Stimulated activated CD8-positive, alpha-beta memory T cell treated with anti-CD3 and anti-CD28 coated beads, Interleukin-15, amount 100 ng/mL, for 48 hours (primary cell): ENCODE data around the gene GLRA3.
"Not testable (repeated sequence)": the region's sequence is repeated elsewhere in the genome, so short reads cannot be mapped to it uniquely, and the experiment has no call there.

Experiments used
- DNase-seq, 2 donors: peaks; one replicate each; pipeline ENCODE4 v3.0.0-alpha.2; 2020; ENCODE audit warnings: low read depth in 2 of 2

Gene GLRA3

DNA sequence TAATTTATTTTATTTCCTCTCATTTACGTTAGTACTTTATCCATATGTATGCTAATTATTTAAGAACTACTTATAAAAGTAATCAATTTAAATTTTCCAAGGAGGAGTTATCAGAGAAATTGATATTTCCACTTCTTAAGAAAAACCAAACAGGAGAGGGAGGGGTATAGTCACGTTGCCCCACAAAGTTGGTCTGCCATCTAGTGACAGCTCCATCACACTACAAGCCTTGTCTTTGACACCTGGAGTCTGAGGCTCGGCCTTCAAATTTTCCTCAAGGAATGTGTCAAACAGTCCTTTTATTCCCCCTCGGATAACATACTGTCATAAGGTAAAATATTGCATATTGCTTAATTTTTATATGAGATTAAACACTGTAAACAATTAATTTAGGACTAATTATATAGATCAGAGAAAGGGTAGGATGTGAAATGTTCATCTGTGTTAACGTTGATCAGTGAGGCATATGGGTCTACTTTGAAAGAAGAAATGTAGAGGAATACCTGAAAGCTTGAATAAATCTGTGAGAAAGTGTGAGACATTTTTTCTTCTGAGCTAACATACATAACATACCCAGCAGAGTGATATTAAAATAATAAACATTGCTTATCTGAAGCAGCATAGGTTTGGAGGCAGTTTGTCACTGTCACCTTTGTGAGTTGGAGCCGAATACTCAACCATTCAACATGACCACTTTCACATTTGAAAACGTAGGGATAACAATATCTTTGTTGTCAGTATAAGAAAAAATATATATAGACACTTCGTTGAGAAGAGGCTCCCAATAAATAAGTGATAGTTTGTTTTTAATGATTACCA lies 114.4 kb downstream of the GLRA3 start:
- no peak for DNase-seq

- DNase-seq, result no peak
Observed at GRCh38 chr4:174713821-174714220, 115.2 kb downstream of the GLRA3 start.

- DNase-seq, result no peak
Observed at GRCh38 chr4:174713181-174713580, 115.9 kb downstream of the GLRA3 start.

- DNase-seq, result no peak
Observed at GRCh38 chr4:174709526-174709925, 119.5 kb downstream of the GLRA3 start.

DNA sequence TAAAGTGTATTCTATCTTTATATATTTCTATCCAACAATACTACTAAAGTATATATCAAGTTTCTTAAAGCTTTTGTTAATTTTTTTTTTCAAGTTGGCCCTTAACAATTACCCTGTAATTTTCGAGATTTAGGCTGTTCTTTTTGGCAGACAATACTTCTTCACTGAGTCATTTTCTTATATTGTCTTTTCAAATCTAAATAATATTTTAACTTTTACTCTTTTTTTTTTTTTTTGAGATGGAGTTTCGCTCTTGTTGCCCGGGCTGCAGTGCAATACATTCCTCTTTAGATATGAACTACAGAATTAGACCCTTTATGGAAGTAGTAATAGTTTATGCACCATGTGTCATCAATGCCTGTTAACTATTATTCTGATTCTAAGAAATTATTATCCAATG lies 120.7 kb downstream of the GLRA3 start:
- no peak for DNase-seq

- DNase-seq, result no peak
Observed at GRCh38 chr4:174707902-174708301, 121.1 kb downstream of the GLRA3 start.

DNA sequence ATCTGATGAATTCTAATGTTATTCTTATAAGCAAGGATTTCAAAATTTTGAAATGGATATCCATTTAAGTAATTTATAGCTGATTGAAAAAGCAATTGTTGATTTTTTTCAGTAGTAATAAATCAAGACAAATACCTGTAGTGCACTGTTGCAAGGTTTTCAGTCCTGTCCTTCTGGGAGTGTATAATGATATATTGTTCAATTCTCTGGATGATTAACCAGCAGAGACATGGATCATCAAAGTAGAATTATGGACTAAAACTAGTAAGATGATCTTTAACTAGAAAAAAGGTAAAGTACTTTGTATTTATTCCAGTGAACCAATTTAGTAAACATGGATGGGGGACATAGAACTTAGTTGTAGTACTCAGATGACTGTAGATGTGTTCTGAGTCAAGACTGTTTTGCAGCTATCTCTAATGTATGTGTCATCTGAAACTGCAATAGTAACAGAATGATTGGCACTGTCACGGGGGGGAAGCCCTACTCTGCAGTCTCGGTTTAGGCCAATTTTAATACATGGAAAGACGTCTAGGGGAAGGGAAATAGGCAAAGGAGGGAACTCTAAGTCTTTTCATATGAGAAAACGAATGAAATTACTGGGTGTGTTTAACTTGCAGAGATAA lies 121.9 kb downstream of the GLRA3 start:
- DNase-seq, result no peak

GRCh38 chr4:174702979-174703478 lies 126.0 kb downstream of the GLRA3 start:
- no peak for DNase-seq

- no peak for DNase-seq
Observed at GRCh38 chr4:174699654-174700053, 129.4 kb downstream of the GLRA3 start.

GRCh38 chr4:174697896-174698295 lies 131.2 kb downstream of the GLRA3 start:
- no peak for DNase-seq

DNA sequence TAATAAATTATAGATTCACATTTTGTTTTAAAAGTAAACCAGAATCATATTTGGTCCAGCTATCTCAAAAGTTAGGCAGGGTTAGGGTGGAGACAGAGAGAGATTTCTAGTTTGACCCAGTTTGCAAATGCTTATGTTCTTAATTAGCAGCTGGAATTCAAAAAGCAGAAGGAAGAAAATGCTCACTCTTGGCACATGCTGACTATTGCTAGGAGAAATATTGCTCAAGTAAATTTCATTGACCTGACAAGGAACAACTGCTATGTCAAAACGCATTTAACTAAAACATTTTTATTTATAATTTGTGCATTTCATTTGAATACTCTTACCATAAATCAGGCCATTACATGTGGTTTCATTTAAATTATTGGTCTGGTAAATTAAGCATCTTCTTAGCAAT lies 131.8 kb downstream of the GLRA3 start:
- DNase-seq, result no peak

- no peak for DNase-seq
Observed at GRCh38 chr4:174696657-174697056, 132.4 kb downstream of the GLRA3 start.

DNA sequence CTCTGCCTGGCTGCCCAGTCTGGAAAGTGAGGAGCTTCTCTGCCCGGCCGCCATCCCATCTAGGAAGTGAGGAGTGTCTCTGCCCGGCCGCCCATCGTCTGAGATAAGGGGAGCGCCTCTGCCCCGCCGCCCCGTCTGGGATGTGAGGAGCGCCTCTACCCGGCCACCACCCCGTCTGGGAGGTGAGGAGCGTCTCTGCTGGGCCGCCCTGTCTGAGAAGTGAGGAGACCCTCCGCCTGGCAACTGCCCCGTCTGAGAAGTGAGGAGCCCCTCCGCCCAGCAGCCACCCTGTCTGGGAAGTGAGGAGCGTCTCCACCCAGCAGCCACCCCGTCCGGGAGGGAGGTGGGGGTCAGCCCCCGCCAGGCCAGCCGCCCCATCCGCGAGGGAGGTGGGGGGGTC lies 137.2 kb downstream of the GLRA3 start:
- not testable (repeated sequence) for DNase-seq

DNA sequence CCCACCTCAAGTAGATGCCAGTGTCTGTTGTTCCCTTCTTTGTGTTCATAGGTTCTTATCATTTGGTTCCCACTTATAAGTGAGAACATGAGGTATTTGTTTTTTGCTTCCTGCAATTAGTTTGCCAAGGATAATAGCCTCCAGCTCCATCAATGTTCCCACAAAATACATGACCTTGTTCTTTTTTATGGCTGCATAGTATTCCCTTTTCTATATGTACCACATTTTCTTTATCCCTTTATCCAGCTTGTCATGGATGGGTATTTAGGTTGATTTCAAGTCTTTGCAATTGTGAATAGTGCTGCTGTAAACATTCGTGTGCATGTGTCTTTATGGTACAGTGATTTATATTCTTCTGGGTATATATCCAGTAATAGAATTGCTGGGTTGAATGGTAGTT lies 138.4 kb downstream of the GLRA3 start:
- no peak for DNase-seq

DNA sequence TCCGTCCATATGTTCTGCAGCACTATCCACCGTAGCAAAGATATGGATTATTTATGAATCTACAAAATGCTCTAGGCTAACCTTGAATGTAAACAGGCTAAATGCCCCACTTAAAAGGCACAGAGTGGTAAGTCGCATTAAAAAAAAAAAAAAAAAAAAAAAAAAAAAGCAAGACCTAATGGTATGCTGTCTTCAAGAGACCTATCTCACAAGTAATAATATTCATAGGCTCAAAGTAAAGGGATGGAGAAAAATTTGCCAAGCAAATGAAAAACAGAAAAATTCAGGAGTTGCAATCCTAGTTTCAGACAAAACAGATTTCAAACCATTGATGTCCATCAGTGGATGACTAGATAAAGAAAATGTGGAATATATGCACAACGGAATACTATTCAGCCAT lies 139.4 kb downstream of the GLRA3 start:
- no peak for DNase-seq

DNA sequence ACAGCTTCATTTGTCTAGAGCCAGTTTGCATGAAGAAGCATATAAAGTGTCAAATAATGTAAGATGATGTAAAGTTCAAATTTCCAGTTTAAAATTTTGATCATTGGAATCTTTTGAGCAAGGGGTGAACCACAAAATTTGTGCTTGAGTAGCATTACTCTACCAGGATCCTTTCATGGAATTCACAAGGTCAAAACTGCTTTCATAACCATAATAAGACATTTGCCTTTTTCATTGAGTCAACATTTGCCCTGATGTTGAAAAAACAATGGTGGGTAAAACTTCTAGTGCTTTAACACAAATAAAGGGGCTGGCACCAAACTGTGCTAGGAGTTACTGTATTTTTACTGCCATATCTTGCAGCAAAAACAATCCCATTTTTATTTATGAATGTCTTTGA lies 142.2 kb downstream of the GLRA3 start:
- DNase-seq, result no peak

DNA sequence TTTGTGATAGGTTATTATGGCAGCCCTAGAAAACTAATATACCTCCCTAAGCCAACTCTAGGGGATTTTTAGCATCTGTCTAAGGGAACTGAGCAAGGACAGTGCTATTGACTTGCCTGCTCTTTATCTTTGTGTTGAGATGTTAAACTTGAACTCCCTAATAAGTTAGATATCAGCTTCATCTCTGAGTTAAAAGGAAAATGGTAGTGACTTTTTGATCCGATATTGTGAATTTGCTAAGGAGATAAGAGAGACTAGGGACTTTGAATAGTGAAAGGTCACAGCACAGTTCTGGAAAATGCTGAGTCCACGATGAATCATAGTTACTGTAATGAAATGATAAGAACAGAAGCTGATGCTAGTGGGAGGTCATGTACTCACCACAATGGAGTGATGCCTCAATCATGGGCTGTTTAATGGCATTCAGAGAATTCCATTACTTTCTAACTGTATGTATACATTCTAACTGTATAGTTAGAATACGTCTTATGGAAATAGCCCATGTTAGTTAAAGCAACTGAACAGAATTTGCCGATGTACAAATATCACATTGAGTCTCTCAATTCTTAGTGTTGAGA lies 147.2 kb downstream of the GLRA3 start:
- no peak for DNase-seq

DNA sequence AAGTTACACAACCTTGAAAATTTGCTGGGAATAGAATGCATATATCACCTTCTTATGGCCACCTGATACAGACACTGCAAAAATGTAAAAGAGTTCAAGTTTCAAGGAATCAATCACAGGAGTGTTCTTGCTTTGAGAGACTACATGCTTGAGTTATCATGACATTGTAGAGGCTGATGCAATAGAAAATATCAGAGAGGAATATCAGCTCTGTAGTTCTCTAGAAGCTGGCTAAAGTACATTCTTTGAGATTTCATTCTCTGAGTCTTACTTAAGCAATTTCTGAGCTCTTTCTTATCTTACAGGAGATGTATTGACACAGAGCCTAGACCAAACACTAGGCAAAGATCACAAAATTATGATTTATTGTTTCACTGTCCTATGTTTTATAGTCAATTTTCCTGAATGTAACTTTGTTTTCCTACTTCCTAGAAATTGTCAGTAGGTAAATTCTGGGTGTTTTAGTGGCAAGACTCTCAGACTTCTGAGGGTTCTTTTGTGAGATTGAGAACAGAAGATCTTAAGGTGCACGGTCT lies 154.7 kb downstream of the GLRA3 start:
- no peak for DNase-seq

GRCh38 chr4:174673865-174674264 lies 155.2 kb downstream of the GLRA3 start:
- no peak for DNase-seq

GRCh38 chr4:174672276-174672675 lies 156.8 kb downstream of the GLRA3 start:
- no peak for DNase-seq

DNA sequence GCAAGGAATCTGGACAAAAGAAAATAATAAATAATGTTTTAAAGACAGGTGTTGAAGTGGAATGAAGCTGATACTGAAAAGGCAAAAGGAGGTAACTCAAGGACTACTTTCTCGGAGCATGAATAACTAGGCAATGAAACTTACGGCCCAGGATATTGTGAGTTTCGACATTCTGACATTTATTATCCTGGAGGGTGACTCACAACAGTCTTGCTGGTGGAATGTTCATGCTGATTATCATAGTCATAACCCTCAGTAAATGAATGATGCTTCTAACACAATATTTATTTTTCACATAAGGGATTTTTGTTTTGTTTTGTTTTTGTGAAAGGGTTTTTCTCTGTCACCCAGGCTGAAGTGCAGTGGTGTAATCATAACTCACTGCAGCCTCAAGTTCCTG lies 159.8 kb downstream of the GLRA3 start:
- DNase-seq, result no peak

DNA sequence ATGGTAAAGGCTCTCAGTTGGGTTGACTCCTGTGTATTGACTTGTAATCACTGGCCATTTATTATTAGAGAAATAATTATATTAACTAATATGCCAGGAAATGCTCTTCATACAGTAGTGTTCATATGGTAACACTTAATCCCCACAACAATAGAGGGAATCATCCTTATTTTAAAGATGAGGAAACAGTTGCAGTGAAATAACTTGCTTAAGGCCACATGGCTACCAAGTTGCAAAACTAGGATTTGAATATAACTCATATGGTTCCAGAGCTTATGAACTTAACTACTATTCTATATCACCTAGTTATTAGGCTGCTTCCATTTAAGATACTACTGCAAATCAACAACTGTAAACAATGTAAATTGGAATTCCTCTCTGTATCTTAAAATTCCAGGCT lies 163.2 kb downstream of the GLRA3 start:
- no peak for DNase-seq

DNA sequence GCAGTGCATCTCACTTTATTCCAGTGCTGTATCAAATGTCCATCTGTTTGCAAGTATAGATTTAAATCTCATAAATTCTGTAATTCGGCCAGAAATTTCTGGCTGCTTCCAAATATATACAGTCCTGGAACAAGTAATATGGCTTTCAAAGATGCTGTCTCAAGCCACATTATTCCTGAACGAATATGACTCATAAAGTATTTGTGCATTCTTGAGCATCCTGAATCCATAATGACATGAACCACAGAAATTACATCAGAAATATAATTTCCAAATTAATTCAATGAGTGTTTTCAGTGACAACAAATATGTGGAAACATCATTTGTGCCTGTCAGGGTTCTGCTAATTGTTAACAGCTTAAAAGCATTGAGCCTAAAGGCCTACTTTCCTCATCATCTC lies 165.8 kb downstream of the GLRA3 start:
- no peak for DNase-seq
